Activated naive CD4-positive, alpha-beta T cell treated with anti-CD3 and anti-CD28 coated beads for 36 hours (primary cell): ENCODE measurements around the gene VPS37B. TPM values are rescaled to one million over a fixed set of nuclear protein-coding genes. Genes with fewer than 3 reads are reported as not detected.
"Not testable (repeated sequence)": the region's sequence is repeated elsewhere in the genome, so short reads cannot be mapped to it uniquely, and the experiment has no call there.

Experiments used
- CTCF ChIA-PET: fragments of 350-600 bp; sonication (Branson Sonifier 250); formaldehyde crosslinking; loops from one replicate; lab custom pipeline; 2021; ENCODE audit warnings: antibody characterized with exemption; lab: Charles Lee
- DNase-seq: peaks from one replicate; pipeline ENCODE4 v3.0.0-alpha.2; 2020
- H3K27ac Mint-ChIP-seq: one replicate; pipeline ENCODE4 v1.8.0; 2021; ENCODE audit warnings: mild to moderate bottlenecking, mixed read lengths
- H3K27me3 Mint-ChIP-seq: one replicate; pipeline ENCODE4 v1.8.0; 2021; ENCODE audit warnings: low read depth, mixed read lengths
- H3K36me3 Mint-ChIP-seq: one replicate; pipeline ENCODE4 v1.8.0; 2021; ENCODE audit warnings: low read depth, mixed read lengths
- H3K4me1 Mint-ChIP-seq: one replicate; pipeline ENCODE4 v1.8.0; 2021; ENCODE audit warnings: low read depth, mixed read lengths
- H3K4me3 Mint-ChIP-seq: one replicate; pipeline ENCODE4 v1.8.0; 2021; ENCODE audit warnings: mild to moderate bottlenecking, moderate library complexity, mixed read lengths
- H3K9me3 Mint-ChIP-seq: one replicate; pipeline ENCODE4 v1.8.0; 2021; ENCODE audit warnings: mixed read lengths
- intact Hi-C: fragments of 100-400 bp; cut with micrococcal nuclease; formaldehyde crosslinking; loops from one replicate; pipeline ENCODE4 v1.15.1; 2023
- total RNA-seq, 2 experiments: library from RNA; stranded (reverse); gene quantifications; one replicate each; pipeline ENCODE4 v1.2.3, GENCODE V29; 2021

VPS37B gene
- total RNA-seq, 2 experiments from 2014 or later: 15.6 TPM

- DNase-seq: no peak
- Mint-ChIP-seq H3K27me3 (peaks cover 57% of the 10 kb centered on the region), H3K4me3 (no peak overlapping the region), H3K9me3 (no peaks in the 10 kb centered on the region), H3K36me3 (peaks cover 17% of the 10 kb centered on the region), H3K27ac (no peak overlapping the region), H3K4me1 (peaks cover 88% of the 10 kb centered on the region)
- intact Hi-C loops: loop anchor here (1.0 to 10.0 kb wide), 3 partner anchors 11 to 488 kb away; partner anchors contain the start of gene SBNO1
- CTCF ChIA-PET: interaction anchor here (0.6 to 0.7 kb wide), 3 partner anchors 12 to 361 kb away, joined by 3 to 4 read pairs (median 3); no protein-coding TSS in a partner anchor
These were observed 19.2 kb downstream of the VPS37B start for GRCh38 chr12:122876731-122877130.

DNA sequence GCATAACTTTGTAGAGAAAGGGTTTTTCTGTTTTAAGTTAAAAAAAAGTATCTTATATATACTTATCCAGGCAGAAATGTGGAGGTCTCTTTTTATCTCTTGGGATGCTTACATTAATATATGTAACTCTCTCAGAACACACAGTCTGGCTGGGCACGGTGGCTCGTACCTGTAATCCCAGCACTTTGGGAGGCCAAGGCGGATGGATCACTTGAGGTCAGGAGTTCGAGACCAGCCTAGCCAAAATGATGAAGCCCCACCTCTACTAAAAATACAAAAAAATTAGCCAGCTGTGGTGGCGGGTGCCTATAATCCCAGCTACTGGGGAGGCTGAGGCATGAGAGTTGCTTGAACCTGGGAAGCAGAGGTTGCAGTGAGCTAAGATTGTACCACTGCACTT lies 19.6 kb downstream of the VPS37B start:
- Mint-ChIP-seq H3K4me1 (peaks cover 90% of the 10 kb centered on the region), H3K27me3 (peaks cover 54% of the 10 kb centered on the region), H3K36me3 (peaks cover 17% of the 10 kb centered on the region)
- DNase-seq, H3K4me3 Mint-ChIP-seq, CTCF ChIA-PET, H3K9me3 Mint-ChIP-seq, H3K27ac Mint-ChIP-seq: not testable (repeated sequence)
- intact Hi-C loops: loop anchor here (1.0 to 10.0 kb wide), 3 partner anchors 11 to 489 kb away; partner anchors contain the start of gene SBNO1

DNA sequence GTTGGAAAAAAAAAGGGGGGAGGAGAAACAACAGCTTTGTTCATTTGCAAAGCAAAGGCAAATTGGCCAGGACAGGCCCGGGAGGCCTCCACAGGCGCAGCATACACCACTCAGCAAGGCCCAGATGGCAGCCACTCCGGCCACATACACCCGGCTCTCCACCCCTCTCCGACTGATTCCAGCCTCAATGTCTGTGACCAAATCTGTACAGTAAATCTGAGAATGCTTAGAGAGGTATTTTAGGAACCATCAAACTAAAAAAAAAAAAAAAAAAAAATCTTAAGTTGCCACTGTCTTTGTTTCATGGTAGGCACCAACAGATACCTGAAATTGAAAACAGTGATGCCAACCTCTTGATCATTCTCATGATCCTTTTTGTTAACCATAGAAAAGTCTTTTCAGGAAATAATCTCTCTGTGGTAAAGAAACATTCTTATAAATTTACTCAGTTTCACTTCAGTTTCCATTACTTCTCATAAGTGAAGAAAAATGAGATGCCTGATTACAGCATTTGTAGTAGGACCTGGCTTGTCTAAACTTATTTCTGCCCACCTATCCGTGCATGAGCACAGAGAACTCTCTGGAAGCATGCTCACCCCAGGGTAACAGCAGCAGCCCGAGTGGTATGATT lies 20.2 kb downstream of the VPS37B start:
- Mint-ChIP-seq H3K36me3 (peaks cover 19% of the 10 kb centered on the region), H3K4me1 (peaks cover 89% of the 10 kb centered on the region), H3K9me3 (no peaks in the 10 kb centered on the region), H3K4me3 (no peak overlapping the region), H3K27ac (peak overlapping the region; percentile 48), H3K27me3 (peaks cover 49% of the 10 kb centered on the region)
- CTCF ChIA-PET: no interaction called here
- intact Hi-C loops: loop anchor here (1.0 to 10.0 kb wide), 3 partner anchors 12 to 489 kb away; partner anchors contain the start of gene SBNO1
- DNase-seq: peak; percentile 49

DNA sequence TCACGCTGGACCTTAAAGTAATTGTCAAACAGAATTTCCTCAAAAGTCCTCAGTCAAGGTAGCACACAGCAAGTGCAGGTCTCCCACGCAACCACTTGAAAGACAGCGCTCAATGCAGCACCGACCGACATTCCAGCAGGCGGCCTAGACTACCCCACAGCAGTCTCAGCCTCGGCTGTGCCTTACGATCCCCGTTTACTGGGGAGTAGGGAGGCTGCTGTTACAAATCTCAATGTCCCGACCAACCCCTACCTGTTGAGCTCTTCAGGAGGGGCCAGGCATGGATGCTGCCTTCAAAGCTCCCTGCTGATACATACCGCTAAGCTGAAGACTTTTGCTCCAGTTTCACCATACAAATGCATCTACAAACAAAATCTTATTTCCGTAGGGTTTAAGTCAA lies 21.8 kb downstream of the VPS37B start:
- H3K4me3 Mint-ChIP-seq: no peak overlapping the region
- peaks cover 35% of the 10 kb centered on the region for H3K27me3 Mint-ChIP-seq
- H3K4me1 Mint-ChIP-seq: peaks cover 75% of the 10 kb centered on the region
- H3K27ac Mint-ChIP-seq: no peak overlapping the region
- intact Hi-C loops: loop anchor here (1.0 to 10.0 kb wide), 2 partner anchors 73 to 491 kb away; partner anchors contain the start of gene SBNO1
- H3K36me3 Mint-ChIP-seq: peaks cover 28% of the 10 kb centered on the region
- no peaks in the 10 kb centered on the region for H3K9me3 Mint-ChIP-seq
- CTCF ChIA-PET: interaction anchor here (1.1 to 1.4 kb wide), 3 partner anchors 9 to 78 kb away, joined by 4 to 7 read pairs (median 5); no protein-coding TSS in a partner anchor
- DNase-seq: peak; percentile 69

GRCh38 chr12:122873540-122873939 lies 22.4 kb downstream of the VPS37B start:
- no peaks in the 10 kb centered on the region for H3K9me3 Mint-ChIP-seq
- CTCF ChIA-PET: interaction anchor here (1.1 to 1.4 kb wide), 3 partner anchors 10 to 78 kb away, joined by 4 to 7 read pairs (median 5); no protein-coding TSS in a partner anchor

GRCh38 chr12:122872815-122873361 lies 23.0 kb downstream of the VPS37B start:
- Mint-ChIP-seq H3K36me3 (peaks cover 30% of the 10 kb centered on the region), H3K27ac (no peak overlapping the region), H3K27me3 (peaks cover 28% of the 10 kb centered on the region), H3K9me3 (no peaks in the 10 kb centered on the region), H3K4me1 (peaks cover 66% of the 10 kb centered on the region), H3K4me3 (no peak overlapping the region)
- intact Hi-C loops: loop anchor here (10.0 kb wide), 1 partner anchor 492 kb away; the partner anchor contains the start of gene SBNO1
- no peak for DNase-seq
- CTCF ChIA-PET: interaction anchor here (1.0 to 3.1 kb wide), 5 partner anchors 10 to 80 kb away, joined by 3 to 23 read pairs (median 4); no protein-coding TSS in a partner anchor

More at GRCh38 chr12:122873540-122873939, 22.4 kb downstream of the VPS37B start:
- DNase-seq: no peak
- intact Hi-C loops: loop anchor here (10.0 kb wide), 1 partner anchor 491 kb away; the partner anchor contains the start of gene SBNO1
- H3K27me3 Mint-ChIP-seq: peaks cover 31% of the 10 kb centered on the region
- no peak overlapping the region for H3K27ac Mint-ChIP-seq
- H3K4me1 Mint-ChIP-seq: peaks cover 70% of the 10 kb centered on the region
- peaks cover 31% of the 10 kb centered on the region for H3K36me3 Mint-ChIP-seq
- no peak overlapping the region for H3K4me3 Mint-ChIP-seq

DNA sequence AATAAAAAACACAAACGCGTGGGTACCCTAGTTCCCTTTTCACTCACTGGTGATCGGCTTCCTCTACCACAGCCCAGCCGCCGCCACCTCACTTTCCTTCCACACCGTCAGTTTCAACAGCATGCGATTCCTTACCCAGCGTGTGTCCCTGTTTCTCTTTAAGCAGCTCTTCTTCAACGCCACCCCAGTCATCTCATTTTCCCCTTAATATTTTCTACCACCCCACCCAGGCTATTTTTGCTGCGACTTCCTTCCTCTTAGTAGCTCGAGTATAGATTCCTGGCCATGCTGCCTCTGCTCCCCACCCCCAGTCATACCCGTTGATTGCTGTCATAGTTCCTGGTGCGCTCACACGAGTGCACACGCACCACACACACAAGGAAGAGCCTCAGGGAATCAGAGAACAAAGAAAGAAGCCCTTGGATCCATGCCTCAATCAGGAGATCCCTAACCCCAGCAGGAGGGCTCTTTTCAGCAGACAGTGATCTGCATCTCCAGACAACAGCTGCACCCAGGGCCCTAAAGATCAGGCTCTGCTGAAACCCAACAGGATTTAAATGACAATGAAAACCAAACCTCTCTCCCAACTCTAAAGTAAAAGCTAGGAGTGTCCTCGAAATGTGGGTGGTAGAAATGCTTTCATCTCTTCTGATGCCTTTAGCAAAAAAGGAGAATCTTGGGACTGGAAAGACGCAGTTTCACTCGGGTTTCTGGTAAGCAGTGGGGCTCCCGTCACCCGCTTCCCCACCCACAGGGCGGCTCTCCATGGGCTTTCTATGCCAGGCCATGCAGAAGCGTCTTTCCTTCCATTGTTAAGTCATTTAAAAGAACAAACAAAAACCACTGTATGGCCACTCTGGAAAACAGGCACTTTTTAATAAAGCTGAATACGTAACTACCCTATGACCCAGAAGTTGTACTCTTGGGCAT lies 23.8 kb downstream of the VPS37B start:
- H3K4me1 Mint-ChIP-seq: peaks cover 59% of the 10 kb centered on the region
- CTCF ChIA-PET: interaction anchor here (0.9 to 3.1 kb wide), 10 partner anchors 8 to 81 kb away, joined by 3 to 23 read pairs (median 4); no protein-coding TSS in a partner anchor

DNA sequence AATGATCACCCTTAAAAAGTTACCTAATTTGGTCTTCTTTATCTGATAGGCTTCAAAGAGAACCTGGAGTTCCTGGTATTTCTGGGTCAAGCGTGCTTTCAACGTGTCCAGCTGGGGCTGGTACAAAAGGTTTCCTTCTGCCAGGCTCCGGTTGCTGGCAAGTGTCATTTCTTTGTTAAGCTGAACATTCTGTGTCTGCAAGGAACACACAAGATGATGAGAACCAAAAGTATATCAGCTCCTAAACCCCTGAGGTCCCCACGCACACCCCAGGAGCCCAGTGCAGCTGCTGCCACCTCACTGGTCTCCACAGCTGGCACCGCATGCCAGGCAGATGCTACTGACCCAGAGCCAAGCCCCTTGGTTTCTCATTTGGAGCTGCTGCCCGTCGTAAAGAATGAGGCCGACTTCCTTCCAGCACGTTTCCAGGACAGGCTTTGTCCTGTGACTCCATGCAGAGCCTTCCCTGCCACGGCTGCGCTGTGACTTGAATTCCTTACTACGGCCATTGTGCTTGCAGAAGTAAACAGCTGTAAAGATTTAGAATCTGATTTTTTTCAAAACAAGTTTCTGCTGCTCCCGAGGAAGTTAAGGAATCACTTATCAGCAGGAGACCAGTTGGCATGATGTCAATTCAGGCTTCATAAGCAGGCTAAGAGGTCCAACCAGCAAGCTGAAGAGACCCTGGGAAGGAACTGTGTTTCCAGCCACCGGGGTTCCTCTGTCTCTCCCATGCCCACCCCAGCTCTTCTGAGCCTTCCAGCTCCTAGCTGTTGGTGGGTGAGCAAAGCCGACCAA lies 24.9 kb downstream of the VPS37B start:
- intact Hi-C loops: loop anchor here (10.0 kb wide), 1 partner anchor 494 kb away; the partner anchor contains the start of gene SBNO1
- Mint-ChIP-seq H3K4me3 (no peak overlapping the region), H3K4me1 (peaks cover 48% of the 10 kb centered on the region), H3K9me3 (no peaks in the 10 kb centered on the region), H3K27me3 (peaks cover 19% of the 10 kb centered on the region), H3K36me3 (peaks cover 28% of the 10 kb centered on the region), H3K27ac (no peak overlapping the region)
- CTCF ChIA-PET: interaction anchor here (0.9 to 3.1 kb wide), 9 partner anchors 9 to 82 kb away, joined by 3 to 23 read pairs (median 6); no protein-coding TSS in a partner anchor
- DNase-seq: no peak

More for the DNA sequence above, 23.8 kb downstream of the VPS37B start:
- peaks cover 24% of the 10 kb centered on the region for H3K36me3 Mint-ChIP-seq
- H3K4me3 Mint-ChIP-seq: peak overlapping the region; percentile 62
- peaks cover 23% of the 10 kb centered on the region for H3K27me3 Mint-ChIP-seq
- peak; percentile 85 for DNase-seq
- intact Hi-C loops: loop anchor here (10.0 kb wide), 1 partner anchor 493 kb away; the partner anchor contains the start of gene SBNO1
- peak overlapping the region; percentile 67 for H3K27ac Mint-ChIP-seq
- H3K9me3 Mint-ChIP-seq: no peaks in the 10 kb centered on the region

- intact Hi-C loops: loop anchor here (10.0 kb wide), 1 partner anchor 494 kb away; the partner anchor contains the start of gene SBNO1
- Mint-ChIP-seq H3K4me3 (no peak overlapping the region), H3K36me3 (peaks cover 28% of the 10 kb centered on the region)
These were observed 25.6 kb downstream of the VPS37B start for GRCh38 chr12:122870163-122870842.

DNA sequence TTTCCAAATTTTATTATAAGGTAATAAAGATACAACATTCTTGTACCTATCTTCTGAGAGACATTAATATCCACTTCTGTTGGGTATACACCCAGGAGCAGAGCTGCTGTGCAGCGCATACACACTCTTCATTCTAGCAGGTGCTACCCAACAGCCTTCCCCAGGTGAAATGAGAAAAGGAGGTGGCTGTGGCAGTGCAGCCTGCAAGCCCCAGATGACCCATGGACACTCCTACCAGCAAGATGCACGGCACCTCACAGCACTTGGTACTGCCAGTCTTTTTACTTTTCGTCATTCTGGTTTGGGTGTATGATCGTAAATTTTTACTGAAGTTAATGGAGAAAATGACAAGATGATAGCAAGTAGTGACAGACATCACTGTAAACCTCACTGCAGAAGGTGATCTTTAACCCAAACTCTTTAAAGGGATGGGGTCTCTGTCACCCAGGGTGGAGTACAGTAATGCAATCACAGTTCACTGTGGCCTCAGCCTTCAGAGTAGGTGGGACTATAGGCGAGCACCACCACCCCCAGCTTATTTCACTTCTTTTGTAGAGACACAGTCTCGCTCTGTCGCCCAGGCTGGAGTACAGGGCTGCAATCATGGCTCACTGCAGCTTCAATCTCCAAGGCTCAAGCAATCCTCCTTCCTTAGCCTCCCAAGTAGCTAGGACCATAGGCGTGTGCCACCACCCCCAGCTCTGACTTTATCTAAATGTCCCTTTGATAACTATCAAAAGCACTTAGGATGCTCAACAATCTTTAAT lies 26.5 kb downstream of the VPS37B start:
- intact Hi-C loops: no loop called here
- Mint-ChIP-seq H3K9me3 (no peaks in the 10 kb centered on the region), H3K27me3 (peaks cover 19% of the 10 kb centered on the region), H3K36me3 (peaks cover 28% of the 10 kb centered on the region), H3K4me3 (no peak overlapping the region), H3K27ac (no peak overlapping the region), H3K4me1 (peaks cover 36% of the 10 kb centered on the region)
- no peak for DNase-seq
- CTCF ChIA-PET: interaction anchor here (0.7 to 3.0 kb wide), 3 partner anchors 8 to 83 kb away, joined by 3 to 9 read pairs (median 3); no protein-coding TSS in a partner anchor

More at GRCh38 chr12:122870163-122870842, 25.6 kb downstream of the VPS37B start:
- H3K27me3 Mint-ChIP-seq: peaks cover 19% of the 10 kb centered on the region
- no peak overlapping the region for H3K27ac Mint-ChIP-seq
- H3K9me3 Mint-ChIP-seq: no peaks in the 10 kb centered on the region
- DNase-seq: no peak
- H3K4me1 Mint-ChIP-seq: peaks cover 41% of the 10 kb centered on the region
- CTCF ChIA-PET: interaction anchor here (0.6 to 3.1 kb wide), 7 partner anchors 9 to 81 kb away, joined by 3 to 23 read pairs (median 6); no protein-coding TSS in a partner anchor
